Thyroid gland (tissue), 4 donors: ENCODE data around the gene MRAP.

Experiments used
- CTCF ChIP-seq, 6 experiments: fragments of 200-600 bp in 3 of 6; fragments of 450-650 bp in 3 of 6; sonication (generic) in 3 of 6; IDR thresholded peaks; one replicate each; pipeline ENCODE4 v1.5.1; 2016 to 2019; ENCODE audit warnings: antibody characterized with exemption in 6 of 6, mild to moderate bottlenecking in 2 of 6, inconsistent platforms in 1 of 6, moderate library complexity in 1 of 6
- POLR2A ChIP-seq, 2 donors: fragments of 450-650 bp; IDR thresholded peaks; one replicate each; pipeline ENCODE4 v1.6.1; 2017; ENCODE audit warnings: antibody characterized with exemption in 2 of 2, mild to moderate bottlenecking in 2 of 2, moderate library complexity in 1 of 2

- no peak for TF ChIP-seq CTCF (IDR thresholded peaks at IDR 0.05)
- no peak for TF ChIP-seq POLR2A (IDR thresholded peaks at IDR 0.05)
Measured at GRCh38 chr21:32312976-32313375, 14.3 kb downstream of the MRAP start.
